Sigmoid colon (tissue), 7 donors: Measurements from ENCODE around the gene MFSD6. TPM values are rescaled to one million over a fixed set of nuclear protein-coding genes. Genes with fewer than 3 reads are reported as not detected.
A peak's percentile ranks its signal among the peaks of the same experiment; 100 is the strongest.
"Not testable (repeated sequence)": the region's sequence is repeated elsewhere in the genome, so short reads cannot be mapped to it uniquely, and the experiment has no call there.

Experiments
- DNase-seq: peaks from one replicate; pipeline ENCODE4 v3.0.0-alpha.2; 2019
- H3K27ac ChIP-seq, 4 donors: fragments of 200-600 bp; sonication (generic); one replicate each; pipeline ENCODE4 v1.5.1; 2016 to 2019; ENCODE audit warnings: mild to moderate bottlenecking in 1 of 4
- H3K27me3 ChIP-seq, 3 donors: fragments of 200-600 bp; sonication (generic); one replicate each; pipeline ENCODE4 v1.5.1; 2019; ENCODE audit warnings: mild to moderate bottlenecking in 1 of 3
- H3K36me3 ChIP-seq, 4 donors: fragments of 200-600 bp; sonication (generic); one replicate each; pipeline ENCODE4 v1.5.1; 2016 to 2019
- H3K4me1 ChIP-seq, 4 donors: fragments of 200-600 bp; sonication (generic); one replicate each; pipeline ENCODE4 v1.5.1; 2017 to 2019
- H3K4me3 ChIP-seq, 4 donors: fragments of 200-600 bp; sonication (generic); one replicate each; pipeline ENCODE4 v1.5.1; 2017 to 2019; ENCODE audit warnings: mild to moderate bottlenecking in 2 of 4, moderate library complexity in 1 of 4
- H3K9me3 ChIP-seq, 4 donors: fragments of 200-600 bp in 3 of 4; sonication (generic) in 3 of 4; one replicate each; pipeline versions ENCODE4 v1.5.1 to v1.6.1; 2013 to 2019
- CTCF ChIP-seq, 4 experiments: fragments of 450-650 bp in 3 of 4; fragments of 200-600 bp in 1 of 4; IDR thresholded peaks; one replicate each; pipeline ENCODE4 v1.5.1; 2016 to 2019; ENCODE audit warnings: antibody characterized with exemption in 4 of 4, mild to moderate bottlenecking in 3 of 4, moderate library complexity in 2 of 4
- EP300 ChIP-seq, 4 donors: sonication (generic); formaldehyde crosslinking; IDR thresholded peaks; one replicate each; pipeline ENCODE4 v1.6.1; 2017; ENCODE audit warnings: antibody characterized with exemption in 4 of 4
- POLR2A ChIP-seq, 2 donors: fragments of 450-650 bp; IDR thresholded peaks; one replicate each; pipeline ENCODE4 v1.6.1; 2016; ENCODE audit warnings: antibody characterized with exemption in 2 of 2, mild to moderate bottlenecking in 2 of 2, moderate library complexity in 2 of 2
- POLR2AphosphoS5 ChIP-seq, 4 donors: sonication (generic); formaldehyde crosslinking; IDR thresholded peaks; one replicate each; pipeline ENCODE4 v1.6.1; 2017; ENCODE audit warnings: antibody characterized with exemption in 4 of 4
- WGBS, 2 donors: extraction: QIAGEN DNeasy Blood & Tissue Kit; methylation state at CpG; one replicate each; pipeline ENCODE4 v1.1.7; 2013; 5-methylcytosine and 5-hydroxymethylcytosine counted together
- intact Hi-C: fragments of 100-400 bp; cut with DNase I; formaldehyde crosslinking; loops from one replicate; pipeline ENCODE4 v1.15.1; 2023
- polyA plus RNA-seq, 3 donors: library from polyadenylated mRNA; stranded (reverse); fragments of 200-250 nt; gene quantifications; one replicate each; pipeline ENCODE4 v1.2.3, GENCODE V29; 2013
- total RNA-seq, 4 donors: library from RNA; depleted of rRNA; stranded (reverse); fragments of >200 nt; gene quantifications; one replicate each; pipeline ENCODE4 v1.1.0, GENCODE V29; 2016
- donor health status: healthy with polysubstance abuse.
- donor health status: Bipolar disorder and iron deficiency.
- donor health status: healthy.

MFSD6 gene
- total and polyA plus RNA-seq, 7 donors: 8.4 to 87.5 (median 46.7) TPM

DNA sequence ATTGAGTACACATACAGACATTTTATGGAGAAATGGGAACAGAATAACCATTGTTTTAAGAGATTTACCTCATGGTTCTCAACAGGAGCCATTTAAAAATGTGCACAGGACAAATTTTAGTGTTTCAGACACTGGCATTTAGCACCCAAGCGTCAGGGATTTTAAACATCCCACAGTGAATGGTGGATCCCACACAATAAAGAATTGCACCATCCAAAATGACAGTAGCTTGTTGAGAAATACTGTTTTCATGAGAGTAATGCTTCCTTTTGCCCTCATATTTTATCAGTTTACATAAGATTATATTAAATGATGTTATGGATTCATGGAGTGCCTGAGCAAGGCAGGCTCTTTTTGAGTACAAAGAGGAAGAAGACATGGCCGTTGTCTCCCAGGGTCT is 54.0 kb downstream of the MFSD6 start:
- H3K4me1 ChIP-seq: peaks cover 0 to 7% (median 6%) of the 10 kb centered on the region in 4 donors
- no peaks in the 10 kb centered on the region for H3K36me3 ChIP-seq
- H3K27me3 ChIP-seq: no peaks in the 10 kb centered on the region
- H3K27ac ChIP-seq: no peak overlapping the region
- WGBS, 2 donors: 94% methylated on average over 2 of the region's 2 CpGs
- intact Hi-C loops: no loop called here
- TF ChIP-seq EP300 (IDR thresholded peaks at IDR 0.05): no peak
- no peak for TF ChIP-seq CTCF (IDR thresholded peaks at IDR 0.05)
- TF ChIP-seq POLR2A (IDR thresholded peaks at IDR 0.05): no peak
- TF ChIP-seq POLR2AphosphoS5 (IDR thresholded peaks at IDR 0.05): no peak
- no peak for DNase-seq
- no peak overlapping the region for H3K4me3 ChIP-seq
- no peaks in the 10 kb centered on the region for H3K9me3 ChIP-seq

- no peaks in the 10 kb centered on the region for H3K27me3 ChIP-seq
- TF ChIP-seq CTCF (IDR thresholded peaks at IDR 0.05) (no peak), POLR2A (IDR thresholded peaks at IDR 0.05) (no peak), POLR2AphosphoS5 (IDR thresholded peaks at IDR 0.05) (no peak), EP300 (IDR thresholded peaks at IDR 0.05) (no peak)
- H3K9me3 ChIP-seq: no peaks in the 10 kb centered on the region
- WGBS, 2 donors: 92 to 99% methylated on average over 1 of the region's 1 CpG
- intact Hi-C loops: no loop called here
- H3K4me3 ChIP-seq: no peak overlapping the region
- no peaks in the 10 kb centered on the region for H3K36me3 ChIP-seq
- H3K4me1 ChIP-seq: peaks cover 0 to 11% (median 10%) of the 10 kb centered on the region in 4 donors
- no peak for DNase-seq
- H3K27ac ChIP-seq: no peak overlapping the region
Measured at GRCh38 chr2:190462611-190463010, 54.5 kb downstream of the MFSD6 start.

DNA sequence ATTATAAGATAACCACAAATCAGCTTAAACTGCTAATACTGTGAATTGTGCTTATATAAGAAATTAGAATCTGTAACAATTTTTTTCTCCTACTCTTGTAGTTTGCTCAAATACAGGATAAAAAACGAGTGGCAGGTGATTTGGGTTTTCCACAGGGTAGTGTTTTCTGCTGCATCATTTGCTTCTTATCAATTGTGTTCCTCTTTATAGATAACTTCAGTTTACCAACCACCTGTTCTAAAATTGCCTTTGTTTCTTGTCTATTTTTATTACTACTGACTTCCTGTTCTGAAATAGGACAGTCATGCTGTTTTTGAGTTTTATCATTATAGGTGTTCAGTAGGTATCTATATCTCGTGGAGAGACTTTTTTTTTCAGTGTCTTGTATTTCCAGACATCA is 56.9 kb downstream of the MFSD6 start:
- Histone ChIP-seq H3K4me3 (no peak overlapping the region), H3K9me3 (no peaks in the 10 kb centered on the region), H3K27me3 (no peaks in the 10 kb centered on the region), H3K27ac (no peak overlapping the region), H3K4me1 (peaks cover 0 to 36% (median 35%) of the 10 kb centered on the region in 4 donors), H3K36me3 (no peaks in the 10 kb centered on the region)
- intact Hi-C loops: loop anchor here (5.0 kb wide), 1 partner anchor 182 kb away; the partner anchor contains the start of gene NAB1
- no peak for TF ChIP-seq POLR2AphosphoS5 (IDR thresholded peaks at IDR 0.05)
- no peak for DNase-seq
- WGBS, 2 donors: 17 to 44% methylated on average over 2 of the region's 2 CpGs

GRCh38 chr2:190466819-190467446 is 58.8 kb downstream of the MFSD6 start:
- Histone ChIP-seq H3K4me3 (no peak overlapping the region), H3K27me3 (no peaks in the 10 kb centered on the region), H3K27ac (peak overlapping the region; percentile 80 to 87 (median 86)), H3K9me3 (no peaks in the 10 kb centered on the region), H3K4me1 (peaks cover 0 to 43% (median 41%) of the 10 kb centered on the region in 4 donors), H3K36me3 (peaks cover 0 to 6% (median 0%) of the 10 kb centered on the region in 4 donors)
- no peak for DNase-seq
- WGBS, 2 donors: 47 to 74% methylated on average over 5 of the region's 5 CpGs
- no peak for TF ChIP-seq POLR2A (IDR thresholded peaks at IDR 0.05)
- intact Hi-C loops: loop anchor here (5.0 kb wide), 1 partner anchor 180 kb away; the partner anchor contains the start of gene NAB1

GRCh38 chr2:190467575-190468083 is 59.5 kb downstream of the MFSD6 start:
- 28 to 54% methylated on average over 5 of the region's 5 CpGs for WGBS, 2 donors
- peak in 2 of 4 donors; percentile 6 to 10 for TF ChIP-seq POLR2AphosphoS5 (IDR thresholded peaks at IDR 0.05)
- TF ChIP-seq POLR2A (IDR thresholded peaks at IDR 0.05): no peak
- Histone ChIP-seq H3K9me3 (no peaks in the 10 kb centered on the region), H3K36me3 (peaks cover 0 to 6% (median 0%) of the 10 kb centered on the region in 4 donors), H3K27ac (peak overlapping the region; percentile 80 to 87 (median 86)), H3K27me3 (no peaks in the 10 kb centered on the region), H3K4me3 (no peak overlapping the region), H3K4me1 (peaks cover 0 to 43% (median 41%) of the 10 kb centered on the region in 4 donors)
- no peak for DNase-seq
- intact Hi-C loops: loop anchor here (2.0 to 5.0 kb wide), 2 partner anchors 59 to 180 kb away; partner anchors contain the start of genes MFSD6 and NAB1

GRCh38 chr2:190468354-190468753 is 60.2 kb downstream of the MFSD6 start:
- not testable (repeated sequence) for H3K9me3 ChIP-seq, DNase-seq, H3K27me3 ChIP-seq, H3K4me3 ChIP-seq, H3K36me3 ChIP-seq
- WGBS, 2 donors: 73 to 94% methylated on average over 1 of the region's 1 CpG
- peaks cover 0 to 43% (median 41%) of the 10 kb centered on the region in 4 donors for H3K4me1 ChIP-seq
- peak overlapping the region; percentile 80 to 87 (median 86) for H3K27ac ChIP-seq
- intact Hi-C loops: loop anchor here (2.0 to 5.0 kb wide), 2 partner anchors 60 to 179 kb away; partner anchors contain the start of genes MFSD6 and NAB1
